ENCODE data around the gene PLEKHA4.

PLEKHA4 gene

DNA sequence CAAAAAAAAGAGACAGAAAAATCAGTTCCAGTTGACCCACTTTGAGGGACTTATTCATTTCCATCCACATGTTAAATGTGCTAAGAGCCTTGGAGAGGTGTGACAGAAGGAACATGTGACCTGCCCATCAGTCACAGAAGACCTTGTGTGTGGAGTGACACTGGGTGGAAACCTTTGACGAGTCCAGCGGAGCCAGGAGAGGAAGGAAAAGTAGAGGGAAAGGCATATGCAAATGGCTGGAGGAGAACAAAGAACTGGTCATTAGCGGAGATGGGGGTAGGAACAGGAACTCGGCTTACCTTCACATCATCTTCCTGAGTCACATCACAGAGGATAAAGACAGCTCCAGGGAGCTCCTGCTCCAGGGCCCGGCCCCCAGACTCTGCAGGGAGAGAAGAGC lies 34.4 kb downstream of the PLEKHA4 start:
- H3K27me3 Mint-ChIP-seq (ENCODE audit: low read depth): no peaks in the 10 kb centered on the region
- peaks cover 14% of the 10 kb centered on the region for H3K4me1 Mint-ChIP-seq
- peak overlapping the region in 2 of 3 experiments; percentile 37 to 57 for H3K4me3 Mint-ChIP-seq
- H3K36me3 Mint-ChIP-seq (ENCODE audit: low read depth): peaks cover 33% of the 10 kb centered on the region
- H3K9me3 Mint-ChIP-seq: no peaks in the 10 kb centered on the region
- H3K27ac Mint-ChIP-seq: peak overlapping the region in 2 of 3 experiments; percentile 12 to 69
- TF ChIP-seq, protein P1, sequence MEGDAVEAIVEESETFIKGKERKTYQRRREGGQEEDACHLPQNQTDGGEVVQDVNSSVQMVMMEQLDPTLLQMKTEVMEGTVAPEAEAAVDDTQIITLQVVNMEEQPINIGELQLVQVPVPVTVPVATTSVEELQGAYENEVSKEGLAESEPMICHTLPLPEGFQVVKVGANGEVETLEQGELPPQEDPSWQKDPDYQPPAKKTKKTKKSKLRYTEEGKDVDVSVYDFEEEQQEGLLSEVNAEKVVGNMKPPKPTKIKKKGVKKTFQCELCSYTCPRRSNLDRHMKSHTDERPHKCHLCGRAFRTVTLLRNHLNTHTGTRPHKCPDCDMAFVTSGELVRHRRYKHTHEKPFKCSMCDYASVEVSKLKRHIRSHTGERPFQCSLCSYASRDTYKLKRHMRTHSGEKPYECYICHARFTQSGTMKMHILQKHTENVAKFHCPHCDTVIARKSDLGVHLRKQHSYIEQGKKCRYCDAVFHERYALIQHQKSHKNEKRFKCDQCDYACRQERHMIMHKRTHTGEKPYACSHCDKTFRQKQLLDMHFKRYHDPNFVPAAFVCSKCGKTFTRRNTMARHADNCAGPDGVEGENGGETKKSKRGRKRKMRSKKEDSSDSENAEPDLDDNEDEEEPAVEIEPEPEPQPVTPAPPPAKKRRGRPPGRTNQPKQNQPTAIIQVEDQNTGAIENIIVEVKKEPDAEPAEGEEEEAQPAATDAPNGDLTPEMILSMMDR (IDR thresholded peaks at IDR 0.05; ENCODE audit: unreplicated experiment in 3 of 3): no peak

DNA sequence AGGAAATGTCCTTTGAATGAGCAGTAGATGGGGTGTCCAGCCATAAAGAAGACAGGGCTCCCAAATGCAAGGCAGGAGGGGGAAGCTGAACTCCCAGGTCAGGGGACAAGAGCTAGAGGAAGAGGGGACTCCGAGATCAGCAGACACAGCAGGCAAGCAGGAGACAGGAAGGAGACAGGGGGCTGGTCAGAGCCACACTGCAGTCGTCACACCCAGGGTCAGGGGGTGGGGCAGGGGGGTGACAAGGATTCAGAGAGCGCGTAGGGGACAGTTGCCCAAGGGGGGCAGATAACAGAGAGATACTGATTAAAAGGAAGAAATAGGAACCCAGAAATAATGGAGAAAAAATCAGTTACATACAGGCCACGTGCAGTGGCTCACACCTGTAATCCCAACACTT lies 35.4 kb downstream of the PLEKHA4 start:
- H3K4me1 Mint-ChIP-seq: peaks cover 14% of the 10 kb centered on the region
- peak overlapping the region in 1 of 3 experiments; percentile 3 for H3K4me3 Mint-ChIP-seq
- H3K9me3 Mint-ChIP-seq: no peaks in the 10 kb centered on the region
- TF ChIP-seq, protein P1 (IDR thresholded peaks at IDR 0.05; ENCODE audit: unreplicated experiment in 3 of 3): no peak
- peaks cover 33% of the 10 kb centered on the region for H3K36me3 Mint-ChIP-seq (ENCODE audit: low read depth)
- H3K27ac Mint-ChIP-seq: no peak overlapping the region
- H3K27me3 Mint-ChIP-seq (ENCODE audit: low read depth): no peaks in the 10 kb centered on the region

GRCh38 chr19:48830965-48831364 lies 37.5 kb downstream of the PLEKHA4 start:
- Mint-ChIP-seq H3K27ac (no peak overlapping the region), H3K9me3 (no peaks in the 10 kb centered on the region), H3K4me1 (peaks cover 3% of the 10 kb centered on the region), H3K27me3 (ENCODE audit: low read depth) (no peaks in the 10 kb centered on the region), H3K4me3 (no peak overlapping the region), H3K36me3 (ENCODE audit: low read depth) (peaks cover 38% of the 10 kb centered on the region)
- TF ChIP-seq, protein P1 (IDR thresholded peaks at IDR 0.05; ENCODE audit: unreplicated experiment in 3 of 3): no peak

DNA sequence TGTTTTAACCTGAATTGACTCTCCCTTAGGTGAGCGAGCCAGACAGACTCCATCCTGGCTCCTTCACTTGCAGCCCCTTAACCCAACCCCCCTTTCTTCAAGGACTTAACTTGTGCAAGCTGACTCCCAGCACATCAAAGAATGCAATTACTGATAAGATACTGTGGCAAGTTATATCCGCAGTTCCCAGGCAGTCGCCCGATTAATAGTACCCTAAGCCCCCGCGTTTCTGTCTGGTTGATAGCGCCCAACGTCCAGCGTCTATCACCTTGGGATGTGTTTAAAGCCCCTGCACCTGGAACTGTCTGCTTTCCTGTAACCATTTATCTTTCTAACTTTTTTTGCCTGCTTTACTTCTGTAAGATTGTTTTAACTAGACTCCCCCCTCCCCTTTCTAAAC lies 38.3 kb downstream of the PLEKHA4 start:
- Mint-ChIP-seq H3K4me1 (no peaks in the 10 kb centered on the region), H3K27ac (peak overlapping the region in 1 of 3 experiments; percentile 17)

GRCh38 chr19:48826606-48827020 lies 41.8 kb downstream of the PLEKHA4 start:
- no peak overlapping the region for H3K27ac Mint-ChIP-seq
- peaks cover 22% of the 10 kb centered on the region for H3K36me3 Mint-ChIP-seq (ENCODE audit: low read depth)
- H3K27me3 Mint-ChIP-seq (ENCODE audit: low read depth): no peaks in the 10 kb centered on the region
- no peaks in the 10 kb centered on the region for H3K9me3 Mint-ChIP-seq
- H3K4me1 Mint-ChIP-seq: no peaks in the 10 kb centered on the region
- TF ChIP-seq, protein P1 (IDR thresholded peaks at IDR 0.05; ENCODE audit: unreplicated experiment in 3 of 3): no peak
- no peak overlapping the region for H3K4me3 Mint-ChIP-seq

More for the DNA sequence above, 38.3 kb downstream of the PLEKHA4 start:
- H3K27me3 Mint-ChIP-seq (ENCODE audit: low read depth): no peaks in the 10 kb centered on the region
- peaks cover 41% of the 10 kb centered on the region for H3K36me3 Mint-ChIP-seq (ENCODE audit: low read depth)
- no peaks in the 10 kb centered on the region for H3K9me3 Mint-ChIP-seq
- no peak overlapping the region for H3K4me3 Mint-ChIP-seq
- TF ChIP-seq, protein P1 (IDR thresholded peaks at IDR 0.05; ENCODE audit: unreplicated experiment in 3 of 3): no peak

- Mint-ChIP-seq H3K9me3 (no peaks in the 10 kb centered on the region), H3K4me3 (no peak overlapping the region), H3K27ac (no peak overlapping the region), H3K36me3 (ENCODE audit: low read depth) (peaks cover 13% of the 10 kb centered on the region), H3K4me1 (peaks cover 6% of the 10 kb centered on the region), H3K27me3 (ENCODE audit: low read depth) (no peaks in the 10 kb centered on the region)
- TF ChIP-seq, protein P1 (IDR thresholded peaks at IDR 0.05; ENCODE audit: unreplicated experiment in 3 of 3): no peak
Observed at GRCh38 chr19:48822514-48822913, 45.9 kb downstream of the PLEKHA4 start.
